SK-N-MC (cell line): Measurements from ENCODE around the gene RNU1-3.
"Not testable (repeated sequence)": the region's sequence is repeated elsewhere in the genome, so short reads cannot be mapped to it uniquely, and the experiment has no call there.

Experiments used
- EZH2 ChIP-seq: fragments of 200-600 bp; sonication (generic); IDR thresholded peaks from one replicate; pipeline ENCODE4 v1.6.1; 2017; ENCODE audit warnings: antibody characterized with exemption
- POLR2AphosphoS5 ChIP-seq: IDR thresholded peaks from 2 replicates; pipeline ENCODE4 v1.6.1; 2012; ENCODE audit warnings: mild to moderate bottlenecking, low read depth, low read length, borderline replicate concordance

DNA sequence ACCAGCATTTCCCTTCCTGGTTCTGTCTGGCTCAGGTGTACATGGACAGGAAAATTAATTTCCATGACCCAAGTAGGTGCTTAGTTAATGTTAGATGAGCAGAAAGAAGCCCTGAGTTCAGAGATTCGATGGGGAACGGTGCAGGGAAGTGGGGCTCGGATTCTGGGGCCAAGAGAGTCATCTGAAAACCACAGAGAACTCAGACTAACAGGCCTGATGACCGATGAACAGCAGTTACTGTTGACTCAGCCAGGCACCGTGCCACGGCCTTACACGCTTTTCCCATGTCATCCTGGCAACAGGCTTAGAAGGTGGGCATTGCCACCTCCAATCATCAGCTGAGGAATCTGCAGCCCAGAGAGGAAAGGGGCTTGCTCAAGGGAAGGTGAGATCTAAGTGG is 43.4 kb downstream of the RNU1-3 start:
- TF ChIP-seq EZH2, POLR2AphosphoS5: not testable (repeated sequence)
